Measurements from ENCODE around the gene KRT6C.

- TF ChIP-seq EZH2phosphoT487 (IDR thresholded peaks at IDR 0.05; ENCODE audit: insufficient read depth, low read depth) (no peak), EZH2 (IDR thresholded peaks at IDR 0.05; ENCODE audit: insufficient read depth, poor library complexity, severe bottlenecking) (no peak)
Observed at GRCh38 chr12:52486166-52487105, 12.8 kb upstream of the KRT6C start.
